WI38 (cell line): ENCODE data around the gene ENTPD2.

Experiments used
- H3K4me3 ChIP-seq: 2 replicates; pipeline ENCODE4 v1.5.1; 2011; ENCODE audit warnings: low read depth, mild to moderate bottlenecking, control low read depth, low read length
- TF ChIP-seq, protein P1 (sequence below): IDR thresholded peaks from 2 replicates; pipeline ENCODE4 v1.5.1; 2012; ENCODE audit warnings: low read depth, mild to moderate bottlenecking, control low read depth, low read length

Gene ENTPD2

GRCh38 chr9:137089232-137089947 is 35.5 kb upstream of the ENTPD2 start:
- TF ChIP-seq, protein P1, sequence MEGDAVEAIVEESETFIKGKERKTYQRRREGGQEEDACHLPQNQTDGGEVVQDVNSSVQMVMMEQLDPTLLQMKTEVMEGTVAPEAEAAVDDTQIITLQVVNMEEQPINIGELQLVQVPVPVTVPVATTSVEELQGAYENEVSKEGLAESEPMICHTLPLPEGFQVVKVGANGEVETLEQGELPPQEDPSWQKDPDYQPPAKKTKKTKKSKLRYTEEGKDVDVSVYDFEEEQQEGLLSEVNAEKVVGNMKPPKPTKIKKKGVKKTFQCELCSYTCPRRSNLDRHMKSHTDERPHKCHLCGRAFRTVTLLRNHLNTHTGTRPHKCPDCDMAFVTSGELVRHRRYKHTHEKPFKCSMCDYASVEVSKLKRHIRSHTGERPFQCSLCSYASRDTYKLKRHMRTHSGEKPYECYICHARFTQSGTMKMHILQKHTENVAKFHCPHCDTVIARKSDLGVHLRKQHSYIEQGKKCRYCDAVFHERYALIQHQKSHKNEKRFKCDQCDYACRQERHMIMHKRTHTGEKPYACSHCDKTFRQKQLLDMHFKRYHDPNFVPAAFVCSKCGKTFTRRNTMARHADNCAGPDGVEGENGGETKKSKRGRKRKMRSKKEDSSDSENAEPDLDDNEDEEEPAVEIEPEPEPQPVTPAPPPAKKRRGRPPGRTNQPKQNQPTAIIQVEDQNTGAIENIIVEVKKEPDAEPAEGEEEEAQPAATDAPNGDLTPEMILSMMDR, result no peak
- H3K4me3 ChIP-seq, result no peak overlapping the region

GRCh38 chr9:137088121-137088520 is 34.3 kb upstream of the ENTPD2 start:
- TF ChIP-seq, protein P1, result no peak
- no peak overlapping the region for H3K4me3 ChIP-seq

DNA sequence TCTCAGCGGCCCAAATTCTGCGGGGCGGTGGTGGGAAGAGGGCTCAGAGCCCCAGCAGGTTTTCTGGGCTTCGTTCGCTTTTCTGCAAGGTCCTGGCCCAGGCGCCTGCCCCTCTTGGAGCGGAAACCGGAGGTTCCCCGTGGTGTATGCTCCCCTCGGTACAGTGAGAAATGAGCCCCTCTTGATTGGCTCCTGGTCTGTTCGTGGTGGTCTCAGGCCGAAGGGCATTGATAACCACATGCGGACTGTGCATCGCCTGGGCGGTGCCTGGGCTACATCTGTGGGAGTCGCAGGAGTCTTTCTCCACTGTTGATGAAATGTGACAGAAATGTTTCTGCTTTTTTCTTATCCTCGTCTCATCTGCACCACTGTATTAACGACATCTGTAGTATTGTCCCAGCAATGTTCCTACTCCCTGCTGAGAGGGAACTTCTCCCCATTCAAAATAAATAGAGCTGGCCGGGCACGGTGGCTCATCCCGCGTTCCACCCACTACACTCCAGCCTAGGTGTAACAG is 33.6 kb upstream of the ENTPD2 start:
- peak overlapping the region; percentile 81 for H3K4me3 ChIP-seq
- TF ChIP-seq, protein P1, result no peak

- peak within 1 kb of the TSS; percentile 81 for H3K4me3 ChIP-seq
- TF ChIP-seq, protein P1, result no peak
These were observed 32.9 kb upstream of the ENTPD2 start, which contains the start of gene MAN1B1 for GRCh38 chr9:137086531-137087408. Gene MAN1B1 (plus strand): TSS chr9:137086985. CDS start chr9:137087000, 15 bp downstream.

GRCh38 chr9:137085920-137086530 is 32.2 kb upstream of the ENTPD2 start:
- TF ChIP-seq, protein P1, result no peak
- H3K4me3 ChIP-seq, result peak overlapping the region; percentile 81

DNA sequence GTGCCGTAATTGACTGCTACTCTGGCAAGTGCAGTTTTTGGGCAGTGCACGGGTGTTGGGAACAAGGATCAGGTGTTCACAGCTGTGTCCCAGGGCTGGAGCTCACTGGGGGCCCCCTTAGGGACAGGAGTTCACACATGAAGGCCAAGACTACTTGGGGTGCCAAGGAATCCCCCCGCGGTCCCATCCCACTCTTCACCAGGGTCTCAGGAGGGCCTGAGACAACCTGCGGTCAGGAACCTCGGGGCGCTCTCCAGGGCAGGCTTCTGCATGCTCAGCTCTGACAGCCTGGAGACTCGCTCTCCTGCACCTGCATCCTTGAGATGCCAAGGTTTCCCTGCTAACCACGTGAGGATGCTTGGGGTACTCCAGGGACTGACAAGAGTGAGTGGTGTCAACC is 30.7 kb upstream of the ENTPD2 start:
- no peak overlapping the region for H3K4me3 ChIP-seq
- TF ChIP-seq, protein P1, result no peak
